Neural progenitor cell (in vitro differentiated cells): ENCODE results near the gene ZNF273.

ENCODE experiments used
- EZH2 ChIP-seq: fragments of 200-600 bp; sonication (generic); IDR thresholded peaks from 2 replicates; pipeline ENCODE4 v1.6.1; 2017; ENCODE audit warnings: antibody characterized with exemption, mild to moderate bottlenecking, moderate library complexity
- TF ChIP-seq, protein P1 (sequence below): fragments of 200-600 bp; sonication (generic); IDR thresholded peaks from 2 replicates; pipeline ENCODE4 v1.5.1; 2017; ENCODE audit warnings: antibody characterized with exemption, mild to moderate bottlenecking

DNA sequence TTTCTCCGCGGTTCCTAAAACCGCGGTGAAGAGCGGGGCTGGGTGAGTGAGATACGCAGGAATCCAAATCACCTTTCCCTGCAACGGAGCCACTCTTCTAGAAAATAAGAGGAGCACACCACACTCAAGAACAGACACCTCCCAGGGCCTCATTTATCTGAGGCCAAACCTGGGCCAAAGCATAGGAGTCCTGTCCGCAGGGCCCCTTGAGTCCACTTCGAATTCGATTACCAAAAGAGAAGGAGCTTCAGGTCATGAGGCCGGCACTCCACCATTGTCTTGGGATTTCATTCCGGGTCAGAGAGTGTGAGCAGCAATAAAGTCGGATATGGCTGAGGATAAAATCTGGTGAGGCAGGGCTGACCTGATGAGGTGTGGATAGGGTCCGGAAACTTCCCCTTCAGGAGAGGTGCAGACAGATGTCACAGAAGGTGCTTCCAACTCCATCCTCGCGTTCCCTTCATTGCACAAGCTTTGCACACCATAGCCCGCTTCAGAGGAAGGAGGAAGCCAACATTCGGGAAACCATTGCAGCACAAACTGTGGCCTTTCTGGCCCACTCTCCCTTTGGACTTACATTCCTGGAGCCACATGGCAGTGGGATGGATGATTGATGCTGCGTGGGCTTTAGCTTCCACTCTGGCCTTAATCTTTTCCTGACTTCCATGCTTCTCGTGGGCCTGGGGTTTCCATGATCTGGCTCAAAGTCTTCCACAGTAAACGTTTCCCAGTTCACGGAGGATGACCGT lies 27.2 kb upstream of the ZNF273 start:
- TF ChIP-seq, protein P1, sequence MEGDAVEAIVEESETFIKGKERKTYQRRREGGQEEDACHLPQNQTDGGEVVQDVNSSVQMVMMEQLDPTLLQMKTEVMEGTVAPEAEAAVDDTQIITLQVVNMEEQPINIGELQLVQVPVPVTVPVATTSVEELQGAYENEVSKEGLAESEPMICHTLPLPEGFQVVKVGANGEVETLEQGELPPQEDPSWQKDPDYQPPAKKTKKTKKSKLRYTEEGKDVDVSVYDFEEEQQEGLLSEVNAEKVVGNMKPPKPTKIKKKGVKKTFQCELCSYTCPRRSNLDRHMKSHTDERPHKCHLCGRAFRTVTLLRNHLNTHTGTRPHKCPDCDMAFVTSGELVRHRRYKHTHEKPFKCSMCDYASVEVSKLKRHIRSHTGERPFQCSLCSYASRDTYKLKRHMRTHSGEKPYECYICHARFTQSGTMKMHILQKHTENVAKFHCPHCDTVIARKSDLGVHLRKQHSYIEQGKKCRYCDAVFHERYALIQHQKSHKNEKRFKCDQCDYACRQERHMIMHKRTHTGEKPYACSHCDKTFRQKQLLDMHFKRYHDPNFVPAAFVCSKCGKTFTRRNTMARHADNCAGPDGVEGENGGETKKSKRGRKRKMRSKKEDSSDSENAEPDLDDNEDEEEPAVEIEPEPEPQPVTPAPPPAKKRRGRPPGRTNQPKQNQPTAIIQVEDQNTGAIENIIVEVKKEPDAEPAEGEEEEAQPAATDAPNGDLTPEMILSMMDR = no peak
- no peak for TF ChIP-seq EZH2
